ENCODE results near the gene KRTAP2-1.
"Not testable (repeated sequence)": the region's sequence is repeated elsewhere in the genome, so short reads cannot be mapped to it uniquely, and the experiment has no call there.

Gene KRTAP2-1

GRCh38 chr17:41012326-41013120, 34.6 kb downstream of the KRTAP2-1 start:
- no peak for DNase-seq (ENCODE audit: low read depth)

GRCh38 chr17:41010441-41010840, 36.7 kb downstream of the KRTAP2-1 start:
- DNase-seq (ENCODE audit: low read depth) = no peak

GRCh38 chr17:41009936-41010335, 37.2 kb downstream of the KRTAP2-1 start:
- DNase-seq (ENCODE audit: low read depth) = no peak

- DNase-seq (ENCODE audit: low read depth) = no peak
These were observed 37.8 kb downstream of the KRTAP2-1 start for GRCh38 chr17:41009301-41009760.

GRCh38 chr17:41008811-41009210, 38.3 kb downstream of the KRTAP2-1 start, which contains the start of gene KRTAP3-1:
TSS of gene KRTAP3-1 (minus strand) at chr17:41009128. CDS start at chr17:41009074, 54 bp downstream.
- no peak for DNase-seq (ENCODE audit: low read depth)

GRCh38 chr17:41004397-41004796, 42.7 kb downstream of the KRTAP2-1 start:
- no peak for DNase-seq (ENCODE audit: low read depth)

GRCh38 chr17:41003926-41004325, 43.2 kb downstream of the KRTAP2-1 start:
- no peak for DNase-seq (ENCODE audit: low read depth)

- DNase-seq (ENCODE audit: low read depth) = peak; percentile 46
These were observed 44.3 kb downstream of the KRTAP2-1 start for GRCh38 chr17:41002814-41003213.

GRCh38 chr17:41001795-41002194, 45.3 kb downstream of the KRTAP2-1 start:
- DNase-seq (ENCODE audit: low read depth) = no peak

- DNase-seq (ENCODE audit: low read depth) = not testable (repeated sequence)
These were observed 47.6 kb downstream of the KRTAP2-1 start, which contains the start of gene KRTAP3-2 for GRCh38 chr17:40999563-40999962. TSS of gene KRTAP3-2 (minus strand) at chr17:40999906. CDS start at chr17:40999853, 53 bp downstream.

- DNase-seq (ENCODE audit: low read depth) = no peak
These were observed 49.8 kb downstream of the KRTAP2-1 start for GRCh38 chr17:40997361-40997760.

- no peak for DNase-seq (ENCODE audit: low read depth)
These were observed 50.3 kb downstream of the KRTAP2-1 start for GRCh38 chr17:40996829-40997228.
